IMR-90 (cell line): Measurements from ENCODE around the gene OR13J1.

Experiments used
- CEBPB ChIP-seq: IDR thresholded peaks from 2 replicates; pipeline ENCODE4 v1.6.1; 2012; ENCODE audit warnings: low read depth, low read length, improper control_type of control experiment
- CHD1 ChIP-seq: IDR thresholded peaks from 2 replicates; pipeline ENCODE4 v1.6.1; 2012; ENCODE audit warnings: low read depth, low read length, improper control_type of control experiment
- MAFK ChIP-seq: IDR thresholded peaks from 2 replicates; pipeline ENCODE4 v1.6.1; 2012; ENCODE audit warnings: low read depth, low read length, improper control_type of control experiment
- POLR2A ChIP-seq: IDR thresholded peaks from 2 replicates; pipeline ENCODE4 v1.6.1; 2012; ENCODE audit warnings: mild to moderate bottlenecking, low read depth, low read length
- RAD21 ChIP-seq: IDR thresholded peaks from 2 replicates; pipeline ENCODE4 v1.6.1; 2012; ENCODE audit warnings: low read length, improper control_type of control experiment
- RFX5 ChIP-seq: IDR thresholded peaks from 2 replicates; pipeline ENCODE4 v1.8.0; 2012; ENCODE audit warnings: low read depth, mild to moderate bottlenecking, low read length, moderate library complexity
- TF ChIP-seq, protein P1 (sequence below): conservative IDR thresholded peaks from 2 replicates; pipeline ENCODE4 v1.5.1; 2012; ENCODE audit warnings: mild to moderate bottlenecking, low read depth, low read length, improper control_type of control experiment
- TF ChIP-seq, protein P2 (sequence below): fragments of 150-350 bp; IDR thresholded peaks from 2 replicates; pipeline ENCODE4 v1.6.1; 2017; ENCODE audit warnings: mild to moderate bottlenecking, antibody characterized with exemption, low read length, low read depth

DNA sequence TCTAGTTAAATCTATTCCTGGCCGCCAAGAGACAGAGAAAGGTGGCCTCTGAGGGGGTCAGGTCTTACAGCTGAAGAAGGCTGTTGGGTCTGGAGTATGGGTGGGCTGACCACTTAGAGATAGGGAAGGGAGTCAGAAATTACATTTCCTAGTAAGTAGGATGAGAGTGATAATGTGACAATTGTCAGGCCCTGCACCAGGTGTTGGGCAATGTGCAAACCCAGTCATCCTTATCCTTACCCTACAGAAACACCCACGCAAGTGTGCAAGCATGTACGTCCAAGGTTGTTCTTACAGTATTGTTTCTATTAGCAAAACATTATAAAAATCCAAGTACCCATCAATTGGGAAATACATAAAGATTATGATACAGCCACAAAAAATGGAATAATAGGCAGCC, 48.6 kb upstream of the OR13J1 start:
- TF ChIP-seq, protein P1, sequence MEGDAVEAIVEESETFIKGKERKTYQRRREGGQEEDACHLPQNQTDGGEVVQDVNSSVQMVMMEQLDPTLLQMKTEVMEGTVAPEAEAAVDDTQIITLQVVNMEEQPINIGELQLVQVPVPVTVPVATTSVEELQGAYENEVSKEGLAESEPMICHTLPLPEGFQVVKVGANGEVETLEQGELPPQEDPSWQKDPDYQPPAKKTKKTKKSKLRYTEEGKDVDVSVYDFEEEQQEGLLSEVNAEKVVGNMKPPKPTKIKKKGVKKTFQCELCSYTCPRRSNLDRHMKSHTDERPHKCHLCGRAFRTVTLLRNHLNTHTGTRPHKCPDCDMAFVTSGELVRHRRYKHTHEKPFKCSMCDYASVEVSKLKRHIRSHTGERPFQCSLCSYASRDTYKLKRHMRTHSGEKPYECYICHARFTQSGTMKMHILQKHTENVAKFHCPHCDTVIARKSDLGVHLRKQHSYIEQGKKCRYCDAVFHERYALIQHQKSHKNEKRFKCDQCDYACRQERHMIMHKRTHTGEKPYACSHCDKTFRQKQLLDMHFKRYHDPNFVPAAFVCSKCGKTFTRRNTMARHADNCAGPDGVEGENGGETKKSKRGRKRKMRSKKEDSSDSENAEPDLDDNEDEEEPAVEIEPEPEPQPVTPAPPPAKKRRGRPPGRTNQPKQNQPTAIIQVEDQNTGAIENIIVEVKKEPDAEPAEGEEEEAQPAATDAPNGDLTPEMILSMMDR = no peak
- TF ChIP-seq RFX5 (no peak), CEBPB (no peak), MAFK (no peak), POLR2A (no peak), CHD1 (no peak), RAD21 (no peak)
- TF ChIP-seq, protein P2, sequence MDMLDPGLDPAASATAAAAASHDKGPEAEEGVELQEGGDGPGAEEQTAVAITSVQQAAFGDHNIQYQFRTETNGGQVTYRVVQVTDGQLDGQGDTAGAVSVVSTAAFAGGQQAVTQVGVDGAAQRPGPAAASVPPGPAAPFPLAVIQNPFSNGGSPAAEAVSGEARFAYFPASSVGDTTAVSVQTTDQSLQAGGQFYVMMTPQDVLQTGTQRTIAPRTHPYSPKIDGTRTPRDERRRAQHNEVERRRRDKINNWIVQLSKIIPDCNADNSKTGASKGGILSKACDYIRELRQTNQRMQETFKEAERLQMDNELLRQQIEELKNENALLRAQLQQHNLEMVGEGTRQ = no peak
